ENCODE measurements around the gene NT5DC2. TPM values are rescaled to one million over a fixed set of nuclear protein-coding genes. Genes with fewer than 3 reads are reported as not detected.

NT5DC2 gene
- total RNA-seq, 1 experiment from 2014 or later = 229 TPM

DNA sequence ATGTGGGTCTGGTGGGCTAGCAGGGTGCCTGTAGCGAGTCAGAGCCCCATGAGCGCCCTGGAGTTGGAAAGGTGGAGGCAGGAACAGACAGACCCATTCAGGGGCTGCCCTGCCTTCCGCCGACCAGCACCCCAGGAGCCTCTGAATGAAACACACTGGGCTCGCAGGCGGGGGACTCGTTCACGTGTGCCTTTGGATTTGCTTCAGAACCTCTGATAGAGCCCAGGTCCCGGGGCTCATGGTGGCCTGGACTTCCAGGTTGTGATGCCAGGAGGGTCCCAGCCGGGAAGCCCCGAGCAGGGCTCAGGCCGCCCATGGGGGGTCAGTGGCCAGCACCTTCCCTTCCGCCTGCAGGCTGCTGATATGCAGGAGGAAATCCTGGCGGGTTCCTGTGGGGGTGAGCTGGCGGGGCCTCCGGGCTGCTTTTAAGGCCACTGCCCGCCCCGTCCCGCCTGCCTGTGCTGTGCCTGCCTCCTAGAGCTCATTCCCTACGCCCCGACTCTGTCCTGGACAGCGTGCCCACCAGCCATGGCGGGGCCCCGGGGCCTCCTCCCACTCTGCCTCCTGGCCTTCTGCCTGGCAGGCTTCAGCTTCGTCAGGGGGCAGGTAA lies 38.7 kb downstream of the NT5DC2 start, which contains the start of gene STAB1:
STAB1 (plus strand) TSS at position 453 of the 610 bp plus-strand sequence; CDS start at position 529, 76 bp downstream.
- Histone ChIP-seq H2AFZ (ENCODE audit: low read length) (no peak within 1 kb of the TSS), H3K4me3 (ENCODE audit: low read length) (no peak within 1 kb of the TSS), H3K36me3 (ENCODE audit: low read depth, low read length) (peaks cover 12% of the 10 kb centered on the region; the same call in 1 of the 2 replicates), H3K27me3 (ENCODE audit: low read length) (no peaks in the 10 kb centered on the region), H3F3A (ENCODE audit: low read length, unreplicated experiment) (no peaks in the 10 kb centered on the region), H3K9ac (ENCODE audit: low read length) (no peak within 1 kb of the TSS), H3K79me2 (ENCODE audit: low read length) (no peaks in the 10 kb centered on the region), H3K4me1 (ENCODE audit: insufficient read depth, low read length) (no peaks in the 10 kb centered on the region), H3K27ac (ENCODE audit: low read length) (no peak within 1 kb of the TSS), H3K9me3 (ENCODE audit: low read length) (no peaks in the 10 kb centered on the region), H3K9me2 (replicated peaks; ENCODE audit: low read length) (no peaks in the 10 kb centered on the region), H4K20me1 (ENCODE audit: low read length) (no peaks in the 10 kb centered on the region), H3K4me2 (ENCODE audit: low read length) (no peak within 1 kb of the TSS)
- intact Hi-C loops (cut with micrococcal nuclease) = no loop called here
- ChIA-PET POLR2A (ENCODE audit: unreplicated experiment) (no interaction called here), CTCF (no interaction called here)
- BruUV-seq (replicated peaks) = no TSS peak
- ATAC-seq (no peak), DNase-seq (no peak)
- TF ChIP-seq, protein P1, sequence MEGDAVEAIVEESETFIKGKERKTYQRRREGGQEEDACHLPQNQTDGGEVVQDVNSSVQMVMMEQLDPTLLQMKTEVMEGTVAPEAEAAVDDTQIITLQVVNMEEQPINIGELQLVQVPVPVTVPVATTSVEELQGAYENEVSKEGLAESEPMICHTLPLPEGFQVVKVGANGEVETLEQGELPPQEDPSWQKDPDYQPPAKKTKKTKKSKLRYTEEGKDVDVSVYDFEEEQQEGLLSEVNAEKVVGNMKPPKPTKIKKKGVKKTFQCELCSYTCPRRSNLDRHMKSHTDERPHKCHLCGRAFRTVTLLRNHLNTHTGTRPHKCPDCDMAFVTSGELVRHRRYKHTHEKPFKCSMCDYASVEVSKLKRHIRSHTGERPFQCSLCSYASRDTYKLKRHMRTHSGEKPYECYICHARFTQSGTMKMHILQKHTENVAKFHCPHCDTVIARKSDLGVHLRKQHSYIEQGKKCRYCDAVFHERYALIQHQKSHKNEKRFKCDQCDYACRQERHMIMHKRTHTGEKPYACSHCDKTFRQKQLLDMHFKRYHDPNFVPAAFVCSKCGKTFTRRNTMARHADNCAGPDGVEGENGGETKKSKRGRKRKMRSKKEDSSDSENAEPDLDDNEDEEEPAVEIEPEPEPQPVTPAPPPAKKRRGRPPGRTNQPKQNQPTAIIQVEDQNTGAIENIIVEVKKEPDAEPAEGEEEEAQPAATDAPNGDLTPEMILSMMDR (conservative IDR thresholded peaks at IDR 0.05; ENCODE audit: low read depth, low read length) = no peak
- no peak for TF ChIP-seq EZH2phosphoT487 (IDR thresholded peaks at IDR 0.05; ENCODE audit: borderline replicate concordance, low read length)
- TF ChIP-seq EZH2 (IDR thresholded peaks at IDR 0.05; ENCODE audit: low read length, unreplicated experiment) = no peak

DNA sequence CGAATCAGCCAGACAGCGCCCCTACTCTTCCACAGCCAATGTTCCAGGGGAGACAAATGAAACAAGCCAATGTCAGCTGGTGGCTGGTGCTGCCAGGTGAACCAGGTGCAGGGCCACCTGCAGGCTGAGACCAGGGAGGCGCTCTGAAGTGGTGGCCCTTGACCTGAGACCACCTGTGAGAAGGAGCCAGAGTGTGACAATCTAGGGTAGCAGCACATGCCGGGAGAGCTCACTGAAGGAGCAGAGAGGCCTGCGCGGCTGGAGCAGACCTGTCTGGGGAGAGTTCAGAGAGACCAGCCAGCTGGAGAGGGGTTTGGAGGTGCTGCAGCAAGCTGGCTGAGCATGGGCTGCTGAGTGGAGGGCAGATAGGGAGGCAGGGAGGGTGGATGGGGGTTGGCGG lies 39.2 kb downstream of the NT5DC2 start:
- POLR2A ChIA-PET (ENCODE audit: unreplicated experiment) = no interaction called here
- Histone ChIP-seq H3K9me2 (replicated peaks; ENCODE audit: low read length) (no peaks in the 10 kb centered on the region), H3K27me3 (ENCODE audit: low read length) (no peaks in the 10 kb centered on the region), H3K9me3 (ENCODE audit: low read length) (no peaks in the 10 kb centered on the region), H3K4me3 (ENCODE audit: low read length) (no peak overlapping the region), H3K36me3 (ENCODE audit: low read depth, low read length) (peaks cover 12% of the 10 kb centered on the region; the same call in 1 of the 2 replicates), H3K79me2 (ENCODE audit: low read length) (no peaks in the 10 kb centered on the region), H3K4me1 (ENCODE audit: insufficient read depth, low read length) (no peaks in the 10 kb centered on the region), H4K20me1 (ENCODE audit: low read length) (no peaks in the 10 kb centered on the region), H3K4me2 (ENCODE audit: low read length) (no peak overlapping the region), H2AFZ (ENCODE audit: low read length) (no peak overlapping the region), H3K27ac (ENCODE audit: low read length) (no peak overlapping the region), H3F3A (ENCODE audit: low read length, unreplicated experiment) (no peaks in the 10 kb centered on the region), H3K9ac (ENCODE audit: low read length) (no peak overlapping the region)
- DNase-seq (no peak), ATAC-seq (no peak)
- CTCF ChIA-PET = no interaction called here
- BruUV-seq (replicated peaks) = no TSS peak
- intact Hi-C loops (cut with micrococcal nuclease) = no loop called here
- TF ChIP-seq, protein P1 (conservative IDR thresholded peaks at IDR 0.05; ENCODE audit: low read depth, low read length) = no peak

- Histone ChIP-seq H3K27ac (ENCODE audit: low read length) (no peak overlapping the region), H3K9me3 (ENCODE audit: low read length) (no peaks in the 10 kb centered on the region), H3F3A (ENCODE audit: low read length, unreplicated experiment) (no peaks in the 10 kb centered on the region), H3K4me2 (ENCODE audit: low read length) (no peak overlapping the region), H3K4me3 (ENCODE audit: low read length) (no peak overlapping the region), H3K9me2 (replicated peaks; ENCODE audit: low read length) (no peaks in the 10 kb centered on the region), H3K79me2 (ENCODE audit: low read length) (no peaks in the 10 kb centered on the region), H3K27me3 (ENCODE audit: low read length) (no peaks in the 10 kb centered on the region), H3K9ac (ENCODE audit: low read length) (no peak overlapping the region), H2AFZ (ENCODE audit: low read length) (no peak overlapping the region), H3K4me1 (ENCODE audit: insufficient read depth, low read length) (no peaks in the 10 kb centered on the region), H4K20me1 (ENCODE audit: low read length) (no peaks in the 10 kb centered on the region), H3K36me3 (ENCODE audit: low read depth, low read length) (peaks cover 12% of the 10 kb centered on the region; the same call in 1 of the 2 replicates)
- TF ChIP-seq EZH2phosphoT487 (IDR thresholded peaks at IDR 0.05; ENCODE audit: borderline replicate concordance, low read length) (no peak), EZH2 (IDR thresholded peaks at IDR 0.05; ENCODE audit: low read length, unreplicated experiment) (no peak)
- TF ChIP-seq, protein P1 (conservative IDR thresholded peaks at IDR 0.05; ENCODE audit: low read depth, low read length) = no peak
- no peak for DNase-seq
- intact Hi-C loops (cut with micrococcal nuclease) = no loop called here
- CTCF ChIA-PET = no interaction called here
- no TSS peak for BruUV-seq (replicated peaks)
- POLR2A ChIA-PET (ENCODE audit: unreplicated experiment) = no interaction called here
- peak; percentile 25; the same call in 1 of the 2 replicates for ATAC-seq
These were observed 40.2 kb downstream of the NT5DC2 start for GRCh38 chr3:52493232-52494017.

Measured in PC-3 (cell line).